Left lung (tissue), 10 donors: ENCODE results near the gene OR13C3. TPM values are rescaled to one million over a fixed set of nuclear protein-coding genes. Genes with fewer than 3 reads are reported as not detected.

Experiments used
- ATAC-seq: fragments of 200-7000 bp; cut with Tn5 transposase; one replicate; pipeline ENCODE4 v1.9.1; 2020; ENCODE audit warnings: moderate library complexity
- DNase-seq, 4 donors: peaks; one replicate each; pipeline ENCODE4 v3.0.0-alpha.2; 2013 to 2020
- H3K27ac ChIP-seq, 2 donors: fragments of 200-600 bp; sonication (generic) in 1 of 2; one replicate each; pipeline versions ENCODE4 v1.5.0 to v1.8.0; 2020 to 2021
- H3K27me3 ChIP-seq, 2 donors: fragments of 200-600 bp; sonication (generic) in 1 of 2; one replicate each; pipeline versions ENCODE4 v1.5.0 to v1.8.0; 2020 to 2021
- H3K36me3 ChIP-seq, 2 donors: fragments of 200-600 bp; sonication (generic) in 1 of 2; one replicate each; pipeline versions ENCODE4 v1.5.0 to v1.8.0; 2020 to 2021
- H3K4me1 ChIP-seq, 2 donors: fragments of 200-600 bp; one replicate each; pipeline ENCODE4 v1.8.0; 2021
- H3K4me3 ChIP-seq, 2 donors: fragments of 200-600 bp; sonication (generic) in 1 of 2; one replicate each; pipeline versions ENCODE4 v1.5.0 to v1.8.0; 2020 to 2021; ENCODE audit warnings: mild to moderate bottlenecking in 1 of 2
- H3K9me3 ChIP-seq, 2 donors: fragments of 200-600 bp; sonication (generic) in 1 of 2; one replicate each; pipeline versions ENCODE4 v1.5.0 to v1.8.0; 2020 to 2021
- CTCF ChIP-seq, 2 donors: fragments of 200-600 bp; sonication (generic) in 1 of 2; IDR thresholded peaks; one replicate each; pipeline versions ENCODE4 v1.5.0 to v1.8.0; 2021; ENCODE audit warnings: antibody characterized with exemption in 2 of 2
- intact Hi-C, 2 donors: fragments of 100-400 bp; cut with DNase I; formaldehyde crosslinking; loops; one replicate each; pipeline versions ENCODE4 v1.11.2 to v1.14.2; 2022
- polyA plus RNA-seq, 6 donors: library from polyadenylated mRNA; unstranded; fragments of 120-200 nt; gene quantifications; one replicate each; pipeline ENCODE4 v1.2.1, GENCODE V29; 2013; ENCODE audit not compliant: insufficient read length in 6 of 6
- total RNA-seq, 2 donors: library from RNA; stranded (reverse); fragmentation: NEBNext Ultra II Directional; extraction: Animal tissue kit (Norgen Biotek cat#: 25700); gene quantifications; one replicate each; pipeline ENCODE4 v1.2.1, GENCODE V29; 2021
- donor health status: DM: no; HTN: yes; CAD: no.
- donor health status: DM: no; HTN: no; CAD: no.

The OR13C3 gene
- total and polyA plus RNA-seq, 8 donors: not detected

DNA sequence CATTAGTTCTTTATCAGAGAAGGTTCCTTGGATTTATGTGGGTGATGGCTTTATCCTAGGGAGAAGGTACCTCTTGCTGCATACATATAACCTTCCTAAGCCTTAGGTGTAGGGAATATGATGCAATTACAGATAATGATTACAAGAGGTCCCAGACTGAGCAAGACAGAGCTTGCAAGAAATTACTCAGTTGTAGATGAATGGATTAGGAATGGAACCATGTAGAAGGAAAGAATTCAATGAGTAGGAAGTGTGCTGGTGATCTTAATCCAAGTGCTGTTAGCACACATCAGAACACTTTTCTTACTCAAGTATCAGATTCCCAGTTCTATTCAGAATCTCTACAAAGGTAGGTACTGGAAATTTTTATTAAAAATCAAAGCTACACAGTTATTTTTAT is 30.1 kb downstream of the OR13C3 start:
- Histone ChIP-seq H3K27ac (no peak overlapping the region), H3K4me3 (no peak overlapping the region), H3K4me1 (no peaks in the 10 kb centered on the region), H3K27me3 (no peaks in the 10 kb centered on the region), H3K9me3 (no peaks in the 10 kb centered on the region), H3K36me3 (no peaks in the 10 kb centered on the region)
- intact Hi-C loops: no loop called here
- ATAC-seq (no peak), DNase-seq (no peak)
- TF ChIP-seq CTCF (IDR thresholded peaks at IDR 0.05): no peak

DNA sequence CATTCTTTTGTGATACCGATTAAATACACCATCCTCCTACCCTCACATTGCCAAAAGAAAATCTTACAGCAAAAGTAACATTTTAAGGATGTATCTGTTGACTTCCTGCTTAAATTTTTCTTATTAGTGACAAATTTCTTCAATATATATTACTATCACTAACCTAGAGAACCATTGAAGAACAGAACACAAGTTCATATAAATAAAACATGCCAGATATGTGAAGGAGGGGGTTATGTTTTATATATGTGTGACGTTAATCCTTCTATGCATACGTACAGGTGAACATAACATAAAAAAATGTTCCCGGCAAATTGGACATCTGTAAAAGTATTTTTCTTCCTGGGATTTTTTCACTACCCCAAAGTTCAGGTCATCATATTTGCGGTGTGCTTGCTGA is 32.7 kb downstream of the OR13C3 start, which contains the start of gene OR13F1:
TSS of gene OR13F1 (plus strand) at position 301 of the 400 bp plus-strand sequence. CDS start at position 301, 0 bp downstream.
- intact Hi-C loops: no loop called here
- Histone ChIP-seq H3K4me1 (no peaks in the 10 kb centered on the region), H3K9me3 (no peaks in the 10 kb centered on the region), H3K4me3 (no peak within 1 kb of the TSS), H3K36me3 (no peaks in the 10 kb centered on the region), H3K27me3 (no peaks in the 10 kb centered on the region), H3K27ac (no peak within 1 kb of the TSS)
- DNase-seq (no peak), ATAC-seq (no peak)
- TF ChIP-seq CTCF (IDR thresholded peaks at IDR 0.05): no peak

DNA sequence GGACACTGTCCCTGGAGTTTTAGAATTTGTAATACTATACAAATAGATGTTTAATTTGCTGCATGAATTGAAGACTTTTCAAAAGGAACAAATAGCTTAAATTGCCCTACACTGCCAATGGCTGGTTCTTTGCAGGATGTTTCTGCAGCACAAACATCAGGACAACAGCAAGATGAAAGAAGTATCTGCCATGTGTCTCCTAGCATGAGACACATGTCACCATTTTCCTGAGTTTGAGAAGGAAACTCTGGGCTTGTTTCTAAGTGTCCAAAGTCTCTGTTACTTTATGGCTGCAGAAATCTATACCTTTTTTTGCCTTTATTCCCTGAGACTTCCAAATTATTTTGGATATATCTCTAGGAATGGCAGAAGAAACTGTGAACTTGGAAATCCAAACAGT is 33.2 kb downstream of the OR13C3 start:
- H3K36me3 ChIP-seq: no peaks in the 10 kb centered on the region
- no peaks in the 10 kb centered on the region for H3K9me3 ChIP-seq
- no peak overlapping the region for H3K27ac ChIP-seq
- no peak for TF ChIP-seq CTCF (IDR thresholded peaks at IDR 0.05)
- intact Hi-C loops: no loop called here
- DNase-seq: no peak
- no peak overlapping the region for H3K4me3 ChIP-seq
- ATAC-seq: no peak
- no peaks in the 10 kb centered on the region for H3K4me1 ChIP-seq
- H3K27me3 ChIP-seq: no peaks in the 10 kb centered on the region

DNA sequence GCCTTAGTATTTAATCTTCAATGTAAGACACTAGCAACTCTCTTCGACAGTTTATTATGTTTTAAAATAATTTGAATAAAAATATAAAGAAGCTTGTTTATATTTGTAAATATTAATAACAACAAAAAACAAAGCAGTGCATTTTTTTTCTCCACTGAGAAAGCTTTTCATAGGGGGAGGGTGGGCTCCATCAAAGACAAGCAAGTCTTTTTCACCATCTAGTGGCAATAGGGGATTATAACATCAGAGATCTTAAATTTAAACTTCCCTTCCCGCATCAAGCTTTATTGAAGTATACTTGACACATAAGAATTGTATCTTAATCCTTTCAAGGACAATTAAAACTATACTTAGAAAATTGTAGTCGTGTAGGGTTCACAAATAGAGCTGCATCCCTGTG is 41.8 kb downstream of the OR13C3 start:
- Histone ChIP-seq H3K9me3 (no peaks in the 10 kb centered on the region), H3K4me3 (no peak overlapping the region), H3K27ac (no peak overlapping the region), H3K4me1 (no peaks in the 10 kb centered on the region), H3K36me3 (no peaks in the 10 kb centered on the region), H3K27me3 (no peaks in the 10 kb centered on the region)
- intact Hi-C loops: no loop called here
- ATAC-seq: no peak
- peak in 1 of 4 donors; percentile 1 for DNase-seq
- TF ChIP-seq CTCF (IDR thresholded peaks at IDR 0.05): no peak

Other genes with a start within 250 kb of the OR13C3 start
- not detected for gene OR13F1, start 32.6 kb downstream of the OR13C3 start, total RNA-seq
- not detected for gene OR13F1, start 32.6 kb downstream of the OR13C3 start, polyA plus RNA-seq
- not detected for gene OR13C4, start 9.6 kb downstream of the OR13C3 start, total RNA-seq
- not detected for gene OR13C4, start 9.6 kb downstream of the OR13C3 start, polyA plus RNA-seq
- not detected for gene OR13C8, start 32.3 kb upstream of the OR13C3 start, total RNA-seq
- not detected for gene OR13C8, start 32.3 kb upstream of the OR13C3 start, polyA plus RNA-seq
- not detected for gene OR13C5, start 62.6 kb upstream of the OR13C3 start, total RNA-seq
- under 1 TPM in 1 of 6 donors, not detected in 5; 0.17 TPM for gene OR13C5, start 62.6 kb upstream of the OR13C3 start, polyA plus RNA-seq
- not detected for gene OR13C2, start 68.8 kb upstream of the OR13C3 start, total RNA-seq
- gene OR13C2, start 68.8 kb upstream of the OR13C3 start, polyA plus RNA-seq: not detected
- gene OR13C9, start 81.3 kb upstream of the OR13C3 start, total RNA-seq: not detected
- under 1 TPM in 1 of 6 donors, not detected in 5; 0.23 TPM for gene OR13C9, start 81.3 kb upstream of the OR13C3 start, polyA plus RNA-seq
- not detected for gene OR13D1, start 157.7 kb upstream of the OR13C3 start, total RNA-seq
- under 1 TPM in 1 of 6 donors, not detected in 5; 0.18 TPM for gene OR13D1, start 157.7 kb upstream of the OR13C3 start, polyA plus RNA-seq
- 10 to 100 TPM; 24.9 to 29.5 TPM for gene NIPSNAP3A, start 210.8 kb upstream of the OR13C3 start, total RNA-seq
- 10 to 100 TPM; 42.0 to 49.9 (median 46.4) TPM for gene NIPSNAP3A, start 210.8 kb upstream of the OR13C3 start, polyA plus RNA-seq
- 1 to 10 TPM in 1 of 2 donors, under 1 TPM in 1; 0.94 to 1.4 TPM for gene NIPSNAP3B, start 227.3 kb upstream of the OR13C3 start, total RNA-seq
- 10 to 100 TPM in 5 of 6 donors, 1 to 10 TPM in 1; 9.5 to 16.0 (median 12.5) TPM for gene NIPSNAP3B, start 227.3 kb upstream of the OR13C3 start, polyA plus RNA-seq